Stimulated activated CD8-positive, alpha-beta memory T cell treated with anti-CD3 and anti-CD28 coated beads, Interleukin-12 subunit alpha, Interleukin-12 subunit beta, amount 100 ng/mL, for 24 hours (primary cell): Measurements from ENCODE around the gene DENR.

Experiments
- DNase-seq: peaks from one replicate; pipeline ENCODE4 v3.0.0-alpha.2; 2020; ENCODE audit errors: extremely low read depth

The DENR gene

DNA sequence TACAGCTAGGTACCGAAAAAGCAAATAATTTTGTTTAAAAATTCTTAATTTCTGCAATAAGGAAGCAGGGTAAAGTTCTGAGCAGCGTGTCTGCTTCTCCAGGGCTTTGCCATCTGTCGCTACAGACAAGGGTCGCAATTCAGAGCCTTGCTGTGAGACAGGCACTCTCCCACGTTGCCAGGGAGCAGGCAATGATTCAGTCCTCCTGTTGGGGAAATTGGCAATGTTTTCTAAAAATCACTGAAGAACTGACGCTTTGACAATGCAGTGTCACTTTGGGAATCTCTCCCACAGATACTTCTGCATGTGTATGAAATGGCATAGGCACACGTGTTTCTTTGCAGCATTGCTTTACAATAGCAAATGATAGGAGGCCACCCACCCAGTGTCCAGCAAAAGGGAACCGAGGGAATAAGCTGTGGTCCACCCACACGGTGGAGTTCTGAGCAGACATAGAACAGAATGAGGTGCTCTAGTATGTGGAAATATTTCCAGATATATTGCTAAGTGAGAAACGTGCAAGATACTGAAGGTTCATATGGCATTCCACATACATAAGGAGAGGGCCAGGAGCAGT, 66.7 kb downstream of the DENR start:
- DNase-seq, result no peak

DNA sequence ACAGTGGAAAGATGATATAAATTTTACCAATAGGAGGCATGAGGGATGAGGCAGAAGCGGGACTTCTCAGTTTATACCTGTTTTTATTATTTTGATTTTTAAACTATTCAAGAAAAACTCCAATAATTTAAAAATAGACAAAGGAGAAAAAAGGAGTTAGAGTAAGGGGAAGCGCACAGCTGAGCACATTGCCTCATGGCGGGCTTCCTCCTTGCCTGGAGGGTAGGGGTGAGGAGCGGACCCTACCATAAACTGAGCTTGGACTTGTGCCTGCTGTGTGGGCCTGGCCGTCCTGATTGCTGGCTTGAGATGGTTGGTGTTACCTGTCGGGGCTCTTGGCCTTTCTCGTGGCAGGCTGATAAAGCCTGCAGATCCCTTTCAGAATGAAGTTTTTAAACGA, 67.5 kb downstream of the DENR start:
- DNase-seq, result no peak
